Muscle of leg (tissue), 11 donors: ENCODE measurements around the gene SPTBN2. TPM values are rescaled to one million over a fixed set of nuclear protein-coding genes. Genes with fewer than 3 reads are reported as not detected.
A peak's percentile ranks its signal among the peaks of the same experiment; 100 is the strongest.

Experiments used
- DNase-seq: peaks from one replicate; pipeline ENCODE4 v3.0.0; 2013
- H3K27ac ChIP-seq: one replicate; pipeline ENCODE4 v1.5.1; 2013; ENCODE audit warnings: mild to moderate bottlenecking, low read length, control low read depth
- H3K27me3 ChIP-seq: one replicate; pipeline ENCODE4 v1.6.1; 2013; ENCODE audit warnings: low read length; ENCODE audit not compliant: control insufficient read depth, insufficient read depth
- H3K36me3 ChIP-seq: one replicate; pipeline ENCODE4 v1.6.1; 2013; ENCODE audit warnings: low read length; ENCODE audit not compliant: control insufficient read depth, insufficient read depth
- H3K4me1 ChIP-seq: one replicate; pipeline ENCODE4 v1.6.1; 2013; ENCODE audit warnings: low read length; ENCODE audit not compliant: control insufficient read depth, insufficient read depth
- H3K4me3 ChIP-seq: one replicate; pipeline ENCODE4 v1.5.1; 2013; ENCODE audit warnings: low read length, control low read depth
- H3K9me3 ChIP-seq: replicated peaks from 2 replicates; pipeline ENCODE4 v1.6.1; 2013; ENCODE audit warnings: low read depth, low read length; ENCODE audit not compliant: control insufficient read depth
- WGBS: methylation state at CpG from one replicate; pipeline ENCODE4 v1.1.5; 2013; ENCODE audit warnings: missing lambda C conversion rate; ENCODE audit not compliant: insufficient coverage; 5-methylcytosine and 5-hydroxymethylcytosine counted together
- polyA plus RNA-seq, 8 donors: library from polyadenylated mRNA; unstranded; fragments of 120-200 nt; gene quantifications; one replicate each; pipeline versions ENCODE4 v1.2.1 to v1.2.3, GENCODE V29; 2013; ENCODE audit warnings: inconsistent platforms in 1 of 8, low replicate concordance in 1 of 8; ENCODE audit not compliant: insufficient read length in 8 of 8, insufficient read depth in 1 of 8
- total RNA-seq: library from RNA; stranded (reverse); fragments of 120-200 nt; gene quantifications from one replicate; pipeline ENCODE4 v1.2.4, GENCODE V29; 2013

SPTBN2 gene
- total and polyA plus RNA-seq, 9 donors = 8.6 to 19.0 (median 16.2) TPM

- Histone ChIP-seq H3K27ac (no peak overlapping the region), H3K36me3 (peaks cover 5% of the 10 kb centered on the region), H3K27me3 (no peaks in the 10 kb centered on the region), H3K9me3 (no peaks in the 10 kb centered on the region), H3K4me3 (no peak overlapping the region), H3K4me1 (peaks cover 6% of the 10 kb centered on the region)
- DNase-seq = no peak
- 85% methylated on average over 20 of the region's 20 CpGs for WGBS
These were observed 36.1 kb downstream of the SPTBN2 start for GRCh38 chr11:66692871-66693331.

- Histone ChIP-seq H3K27ac (no peak overlapping the region), H3K36me3 (peaks cover 5% of the 10 kb centered on the region), H3K4me3 (no peak overlapping the region), H3K27me3 (no peaks in the 10 kb centered on the region), H3K9me3 (no peaks in the 10 kb centered on the region), H3K4me1 (peaks cover 6% of the 10 kb centered on the region)
- DNase-seq = no peak
- 89% methylated on average over 16 of the region's 18 CpGs for WGBS
These were observed 36.6 kb downstream of the SPTBN2 start for GRCh38 chr11:66692446-66692845.

- Histone ChIP-seq H3K9me3 (no peaks in the 10 kb centered on the region), H3K36me3 (peaks cover 5% of the 10 kb centered on the region), H3K4me1 (peaks cover 8% of the 10 kb centered on the region), H3K27ac (no peak overlapping the region), H3K27me3 (no peaks in the 10 kb centered on the region), H3K4me3 (no peak overlapping the region)
- DNase-seq = no peak
- WGBS = 92% methylated on average over 32 of the region's 38 CpGs
These were observed 37.6 kb downstream of the SPTBN2 start for GRCh38 chr11:66691311-66691980.

GRCh38 chr11:66689661-66690590, 39.1 kb downstream of the SPTBN2 start:
- H3K27ac ChIP-seq = no peak overlapping the region
- H3K27me3 ChIP-seq = no peaks in the 10 kb centered on the region
- WGBS = 81% methylated on average over 21 of the region's 32 CpGs
- H3K9me3 ChIP-seq = no peaks in the 10 kb centered on the region
- no peak for DNase-seq
- no peak overlapping the region for H3K4me3 ChIP-seq
- H3K4me1 ChIP-seq = peaks cover 10% of the 10 kb centered on the region
- peaks cover 5% of the 10 kb centered on the region for H3K36me3 ChIP-seq

GRCh38 chr11:66688561-66689534, 40.2 kb downstream of the SPTBN2 start:
- peak; percentile 26 for DNase-seq
- WGBS = 90% methylated on average over 14 of the region's 28 CpGs

GRCh38 chr11:66687831-66688281, 41.2 kb downstream of the SPTBN2 start:
- H3K9me3 ChIP-seq = no peaks in the 10 kb centered on the region
- DNase-seq = no peak
- H3K4me1 ChIP-seq = peaks cover 10% of the 10 kb centered on the region
- WGBS = 75% methylated on average over 6 of the region's 13 CpGs
- H3K27me3 ChIP-seq = no peaks in the 10 kb centered on the region
- H3K27ac ChIP-seq = no peak overlapping the region
- no peak overlapping the region for H3K4me3 ChIP-seq
- peaks cover 3% of the 10 kb centered on the region for H3K36me3 ChIP-seq

More at GRCh38 chr11:66688561-66689534, 40.2 kb downstream of the SPTBN2 start:
- no peak overlapping the region for H3K4me3 ChIP-seq
- no peak overlapping the region for H3K27ac ChIP-seq
- H3K9me3 ChIP-seq = no peaks in the 10 kb centered on the region
- H3K36me3 ChIP-seq = peaks cover 5% of the 10 kb centered on the region
- H3K27me3 ChIP-seq = no peaks in the 10 kb centered on the region
- peaks cover 10% of the 10 kb centered on the region for H3K4me1 ChIP-seq

GRCh38 chr11:66686801-66687750, 41.9 kb downstream of the SPTBN2 start:
- Histone ChIP-seq H3K4me3 (no peak overlapping the region), H3K9me3 (no peaks in the 10 kb centered on the region), H3K27me3 (no peaks in the 10 kb centered on the region), H3K27ac (no peak overlapping the region), H3K36me3 (peaks cover 3% of the 10 kb centered on the region), H3K4me1 (peaks cover 10% of the 10 kb centered on the region)
- 91% methylated on average over 22 of the region's 33 CpGs for WGBS
- no peak for DNase-seq

GRCh38 chr11:66686100-66686785, 42.8 kb downstream of the SPTBN2 start:
- no peaks in the 10 kb centered on the region for H3K9me3 ChIP-seq
- peaks cover 10% of the 10 kb centered on the region for H3K4me1 ChIP-seq
- no peak for DNase-seq
- no peaks in the 10 kb centered on the region for H3K27me3 ChIP-seq
- H3K4me3 ChIP-seq = no peak overlapping the region
- 63% methylated on average over 12 of the region's 15 CpGs for WGBS
- H3K27ac ChIP-seq = no peak overlapping the region
- peaks cover 3% of the 10 kb centered on the region for H3K36me3 ChIP-seq
